H1 (cell line): Measurements from ENCODE around the gene PPIL6.

ENCODE experiments used
- CEBPB ChIP-seq: IDR thresholded peaks from 2 replicates; pipeline ENCODE4 v1.6.1; 2012; ENCODE audit warnings: low read depth, low read length
- EZH2 ChIP-seq: fragments of 200-600 bp; sonication (generic); IDR thresholded peaks from 2 replicates; pipeline ENCODE4 v1.7.1; 2012; ENCODE audit warnings: low read depth, mild to moderate bottlenecking, moderate library complexity, low read length, inconsistent platforms; ENCODE audit not compliant: severe bottlenecking
- GABPA ChIP-seq: IDR thresholded peaks from 2 replicates; pipeline ENCODE4 v1.6.1; 2011; ENCODE audit warnings: mild to moderate bottlenecking, low read length, moderate library complexity, borderline replicate concordance; ENCODE audit not compliant: insufficient read depth
- HDAC2 ChIP-seq, 2 experiments: fragments of 300-600 bp in 1 of 2; sonication (generic) in 1 of 2; IDR thresholded peaks; 2 replicates each; pipeline ENCODE4 v1.6.1; 2011 to 2012; ENCODE audit warnings: low read depth in 2 of 2, low read length in 2 of 2, mild to moderate bottlenecking in 2 of 2, moderate library complexity in 2 of 2, borderline replicate concordance in 1 of 2, inconsistent platforms in 1 of 2
- MAFK ChIP-seq: IDR thresholded peaks from 2 replicates; pipeline ENCODE4 v1.6.1; 2012; ENCODE audit warnings: low read depth, mild to moderate bottlenecking, improper control_type of control experiment, low read length
- POLR2A ChIP-seq, 2 experiments: IDR thresholded peaks; 1 replicate in 1 of 2; 2 replicates in 1 of 2; pipeline ENCODE4 v1.6.1; 2011; ENCODE audit warnings: low read depth in 2 of 2, low read length in 2 of 2, mild to moderate bottlenecking in 2 of 2; ENCODE audit errors: control extremely low read depth in 1 of 2
- POLR2AphosphoS5 ChIP-seq: IDR thresholded peaks from 2 replicates; pipeline ENCODE4 v1.6.1; 2011; ENCODE audit warnings: low read depth, low read length
- SP1 ChIP-seq: IDR thresholded peaks from 2 replicates; pipeline ENCODE4 v1.6.1; 2011; ENCODE audit warnings: low read depth, low read length
- TF ChIP-seq, protein P1 (sequence below), 3 experiments: IDR thresholded peaks; 1 replicate in 2 of 3; 2 replicates in 1 of 3; pipeline versions ENCODE4 v1.5.1 to v1.6.1; 2011; ENCODE audit warnings: low read length in 3 of 3, mild to moderate bottlenecking in 3 of 3, inconsistent platforms in 2 of 3, low read depth in 1 of 3, moderate library complexity in 1 of 3; ENCODE audit not compliant: insufficient read depth in 1 of 3; ENCODE audit errors: control extremely low read depth in 1 of 3

DNA sequence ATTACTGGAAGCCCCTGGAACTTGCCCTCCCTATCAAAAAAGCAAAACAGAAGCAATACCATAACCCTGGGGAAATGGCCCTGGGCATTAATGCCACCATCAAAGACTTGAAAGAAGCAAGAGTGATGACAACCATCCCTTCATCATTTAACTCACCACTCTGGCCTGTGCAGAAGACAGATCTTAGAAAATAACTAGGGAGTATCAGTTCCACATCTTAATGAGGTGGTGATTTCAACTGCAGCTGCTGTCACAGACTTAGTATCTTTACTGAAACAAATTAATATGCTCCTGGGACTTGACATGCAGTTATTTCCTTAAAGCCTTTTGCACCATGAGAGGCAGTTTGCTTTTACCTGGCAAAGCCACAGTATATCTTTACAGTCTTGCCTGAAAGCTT is 82.2 kb downstream of the PPIL6 start:
- TF ChIP-seq POLR2AphosphoS5 (no peak), CEBPB (no peak), EZH2 (no peak), MAFK (no peak), GABPA (no peak), POLR2A (IDR thresholded peaks at IDR 0.05; ENCODE audit: control extremely low read depth in 1 of 2, low read depth in 2 of 2, low read length in 2 of 2) (no peak), HDAC2 (IDR thresholded peaks at IDR 0.05; ENCODE audit: borderline replicate concordance in 1 of 2, low read depth in 2 of 2, low read length in 2 of 2) (no peak), SP1 (no peak)
- TF ChIP-seq, protein P1, sequence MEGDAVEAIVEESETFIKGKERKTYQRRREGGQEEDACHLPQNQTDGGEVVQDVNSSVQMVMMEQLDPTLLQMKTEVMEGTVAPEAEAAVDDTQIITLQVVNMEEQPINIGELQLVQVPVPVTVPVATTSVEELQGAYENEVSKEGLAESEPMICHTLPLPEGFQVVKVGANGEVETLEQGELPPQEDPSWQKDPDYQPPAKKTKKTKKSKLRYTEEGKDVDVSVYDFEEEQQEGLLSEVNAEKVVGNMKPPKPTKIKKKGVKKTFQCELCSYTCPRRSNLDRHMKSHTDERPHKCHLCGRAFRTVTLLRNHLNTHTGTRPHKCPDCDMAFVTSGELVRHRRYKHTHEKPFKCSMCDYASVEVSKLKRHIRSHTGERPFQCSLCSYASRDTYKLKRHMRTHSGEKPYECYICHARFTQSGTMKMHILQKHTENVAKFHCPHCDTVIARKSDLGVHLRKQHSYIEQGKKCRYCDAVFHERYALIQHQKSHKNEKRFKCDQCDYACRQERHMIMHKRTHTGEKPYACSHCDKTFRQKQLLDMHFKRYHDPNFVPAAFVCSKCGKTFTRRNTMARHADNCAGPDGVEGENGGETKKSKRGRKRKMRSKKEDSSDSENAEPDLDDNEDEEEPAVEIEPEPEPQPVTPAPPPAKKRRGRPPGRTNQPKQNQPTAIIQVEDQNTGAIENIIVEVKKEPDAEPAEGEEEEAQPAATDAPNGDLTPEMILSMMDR (IDR thresholded peaks at IDR 0.05; ENCODE audit: control extremely low read depth in 1 of 3, insufficient read depth in 1 of 3, low read depth in 1 of 3, low read length in 3 of 3): no peak
